ENCODE data around the gene ACD. TPM values are rescaled to one million over a fixed set of nuclear protein-coding genes. Genes with fewer than 3 reads are reported as not detected.

ACD gene
- total RNA-seq, 1 donor from 2014 or later = 24.5 TPM

- H3K27me3 Mint-ChIP-seq (ENCODE audit: low read depth) = no peaks in the 10 kb centered on the region
- peaks cover 5% of the 10 kb centered on the region for H3K4me1 Mint-ChIP-seq
- no peaks in the 10 kb centered on the region for H3K9me3 Mint-ChIP-seq
- H3K36me3 Mint-ChIP-seq = peaks cover 6% of the 10 kb centered on the region
- H3K27ac Mint-ChIP-seq = no peak overlapping the region
- TF ChIP-seq CTCF (IDR thresholded peaks at IDR 0.05; ENCODE audit: unreplicated experiment) = no peak
- no peak overlapping the region for H3K4me3 Mint-ChIP-seq
- no peak for DNase-seq (ENCODE audit: low spot score in 2 of 2, unreplicated experiment in 2 of 2)
These were observed 12.2 kb upstream of the ACD start for GRCh38 chr16:67672306-67672705.

DNA sequence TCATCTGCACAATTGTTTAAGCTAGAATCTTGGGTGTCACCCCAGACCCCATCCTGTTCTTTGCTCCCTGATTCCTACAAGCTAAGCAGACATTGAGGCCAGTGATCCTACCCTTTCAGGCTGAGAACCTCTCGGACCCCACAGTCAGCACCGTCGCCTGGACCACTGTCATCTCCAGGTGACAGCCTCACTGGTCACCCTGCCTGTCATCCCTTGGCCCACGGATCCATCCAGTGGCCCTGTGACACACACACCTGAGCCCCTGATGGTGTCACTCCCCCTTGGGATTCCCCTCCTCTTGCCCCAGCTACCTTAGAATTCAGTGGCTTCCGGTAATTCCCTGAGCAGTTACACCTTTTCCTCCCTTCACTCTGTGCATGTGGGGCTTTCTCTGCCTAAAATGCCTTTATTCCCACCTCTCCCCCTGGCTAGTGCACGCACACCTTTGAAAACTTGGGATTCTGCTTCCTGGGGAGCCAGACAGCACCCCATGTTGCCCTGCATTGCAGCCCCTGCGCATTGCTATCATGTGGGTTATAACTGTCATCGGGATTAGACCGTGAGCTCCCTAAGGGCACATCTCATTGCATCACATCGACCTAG lies 9.5 kb upstream of the ACD start:
- H3K27me3 Mint-ChIP-seq (ENCODE audit: low read depth) = no peaks in the 10 kb centered on the region
- H3K27ac Mint-ChIP-seq = no peak overlapping the region
- no peak for TF ChIP-seq CTCF (IDR thresholded peaks at IDR 0.05; ENCODE audit: unreplicated experiment)
- H3K4me1 Mint-ChIP-seq = peaks cover 7% of the 10 kb centered on the region
- no peaks in the 10 kb centered on the region for H3K36me3 Mint-ChIP-seq
- no peak for DNase-seq (ENCODE audit: low spot score in 2 of 2, unreplicated experiment in 2 of 2)
- H3K4me3 Mint-ChIP-seq = no peak overlapping the region
- H3K9me3 Mint-ChIP-seq = no peaks in the 10 kb centered on the region

DNA sequence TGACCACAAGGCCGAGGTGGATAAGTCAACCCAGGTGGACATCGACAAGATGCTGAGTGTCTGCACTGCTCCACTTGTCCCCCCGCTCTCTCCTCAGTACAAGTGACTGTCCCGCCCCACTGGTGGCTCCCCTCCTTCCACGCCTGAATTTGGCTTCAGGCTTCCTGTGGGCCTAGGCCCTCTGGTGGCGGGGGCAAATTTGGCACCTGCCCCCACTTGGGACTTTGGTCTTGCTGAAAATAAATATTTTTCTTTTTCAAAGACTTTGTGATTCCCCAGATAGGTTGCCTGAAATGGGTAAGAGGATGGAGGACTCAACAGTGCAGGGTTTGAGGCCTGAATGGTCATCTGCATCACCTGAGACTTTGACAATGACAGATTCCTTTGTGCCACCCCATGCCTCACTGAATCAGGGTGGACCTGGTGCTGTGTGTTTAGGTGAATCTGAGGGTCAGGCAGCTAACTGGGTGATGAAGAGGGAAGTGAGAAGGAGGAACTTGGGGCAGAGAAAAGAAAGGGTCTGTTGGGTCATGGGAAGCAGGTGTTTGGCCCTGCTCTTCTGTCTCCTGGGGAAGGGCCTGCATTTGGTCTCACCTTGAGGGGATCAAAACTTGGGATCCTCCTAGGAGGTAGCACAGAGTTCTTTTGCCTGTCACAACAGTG lies 8.6 kb upstream of the ACD start:
- DNase-seq (ENCODE audit: low spot score in 2 of 2, unreplicated experiment in 2 of 2) = no peak
- Mint-ChIP-seq H3K27me3 (ENCODE audit: low read depth) (no peaks in the 10 kb centered on the region), H3K9me3 (no peaks in the 10 kb centered on the region), H3K4me3 (no peak overlapping the region), H3K4me1 (peaks cover 4% of the 10 kb centered on the region), H3K27ac (no peak overlapping the region), H3K36me3 (peaks cover 2% of the 10 kb centered on the region)
- TF ChIP-seq CTCF (IDR thresholded peaks at IDR 0.05; ENCODE audit: unreplicated experiment) = peak; percentile 21

GRCh38 chr16:67667817-67668494 lies 7.9 kb upstream of the ACD start:
- Mint-ChIP-seq H3K36me3 (peaks cover 2% of the 10 kb centered on the region), H3K27me3 (ENCODE audit: low read depth) (no peaks in the 10 kb centered on the region), H3K4me3 (peak overlapping the region; percentile 73), H3K27ac (peak overlapping the region; percentile 43), H3K9me3 (no peaks in the 10 kb centered on the region), H3K4me1 (peaks cover 4% of the 10 kb centered on the region)
- peak in 1 of 2 experiments; percentile 80 for DNase-seq (ENCODE audit: low spot score in 2 of 2, unreplicated experiment in 2 of 2)
- TF ChIP-seq CTCF (IDR thresholded peaks at IDR 0.05; ENCODE audit: unreplicated experiment) = peak; percentile 49

GRCh38 chr16:67667453-67667816 lies 7.4 kb upstream of the ACD start:
- Mint-ChIP-seq H3K36me3 (peaks cover 2% of the 10 kb centered on the region), H3K27ac (no peak overlapping the region), H3K4me3 (peak overlapping the region; percentile 73), H3K9me3 (no peaks in the 10 kb centered on the region), H3K27me3 (ENCODE audit: low read depth) (no peaks in the 10 kb centered on the region), H3K4me1 (peaks cover 4% of the 10 kb centered on the region)
- no peak for DNase-seq (ENCODE audit: low spot score in 2 of 2, unreplicated experiment in 2 of 2)
- no peak for TF ChIP-seq CTCF (IDR thresholded peaks at IDR 0.05; ENCODE audit: unreplicated experiment)
